ENCODE data around the gene NDOR1.

The NDOR1 gene

GRCh38 chr9:137167747-137168572 is 37.5 kb upstream of the NDOR1 start:
- no peak for DNase-seq (ENCODE audit: low read depth, low spot score)

GRCh38 chr9:137168573-137168903 is 37.0 kb upstream of the NDOR1 start:
- DNase-seq (ENCODE audit: low read depth, low spot score), result no peak

GRCh38 chr9:137168904-137169856 is 36.3 kb upstream of the NDOR1 start:
- no peak for DNase-seq (ENCODE audit: low read depth, low spot score)

- DNase-seq (ENCODE audit: low read depth, low spot score), result no peak
Observed at GRCh38 chr9:137169896-137170358, 35.6 kb upstream of the NDOR1 start, which contains the start of gene LRRC26. Gene LRRC26 (minus strand): TSS chr9:137170051. CDS start chr9:137169943, 108 bp downstream.

GRCh38 chr9:137170486-137171148 is 34.9 kb upstream of the NDOR1 start:
- DNase-seq (ENCODE audit: low read depth, low spot score), result no peak

- DNase-seq (ENCODE audit: low read depth, low spot score), result no peak
Observed at GRCh38 chr9:137171149-137171900, 34.2 kb upstream of the NDOR1 start.

- DNase-seq (ENCODE audit: low read depth, low spot score), result no peak
Observed at GRCh38 chr9:137172901-137173795, 32.4 kb upstream of the NDOR1 start.

GRCh38 chr9:137173796-137174664 is 31.5 kb upstream of the NDOR1 start:
- DNase-seq (ENCODE audit: low read depth, low spot score), result no peak

- no peak for DNase-seq (ENCODE audit: low read depth, low spot score)
Observed at GRCh38 chr9:137174722-137175293, 30.7 kb upstream of the NDOR1 start.

- no peak for DNase-seq (ENCODE audit: low read depth, low spot score)
Observed at GRCh38 chr9:137175345-137175961, 30.0 kb upstream of the NDOR1 start.

GRCh38 chr9:137176302-137177182 is 29.0 kb upstream of the NDOR1 start:
- no peak for DNase-seq (ENCODE audit: low read depth, low spot score)

- no peak for DNase-seq (ENCODE audit: low read depth, low spot score)
Observed at GRCh38 chr9:137178201-137178938, 27.1 kb upstream of the NDOR1 start.

- DNase-seq (ENCODE audit: low read depth, low spot score), result no peak
Observed at GRCh38 chr9:137178939-137179630, 26.4 kb upstream of the NDOR1 start.

GRCh38 chr9:137179761-137180160 is 25.7 kb upstream of the NDOR1 start:
- no peak for DNase-seq (ENCODE audit: low read depth, low spot score)

- no peak for DNase-seq (ENCODE audit: low read depth, low spot score)
Observed at GRCh38 chr9:137180491-137180890, 25.0 kb upstream of the NDOR1 start.

GRCh38 chr9:137181680-137182079 is 23.8 kb upstream of the NDOR1 start:
- no peak for DNase-seq (ENCODE audit: low read depth, low spot score)

All from activated naive CD8-positive, alpha-beta T cell treated with anti-CD3 and anti-CD28 coated beads, Interleukin-2, amount 50 U/mL, for 16 hours (primary cell).